Peyer's patch (tissue), 4 donors: ENCODE data around the gene RXFP1.

ENCODE experiments used
- CTCF ChIP-seq, 6 experiments: fragments of 450-650 bp in 4 of 6; fragments of 200-600 bp in 2 of 6; sonication (generic) in 1 of 6; IDR thresholded peaks; one replicate each; pipeline ENCODE4 v1.5.1; 2017 to 2019; ENCODE audit warnings: antibody characterized with exemption in 6 of 6, mild to moderate bottlenecking in 3 of 6, moderate library complexity in 1 of 6
- POLR2A ChIP-seq, 2 donors: fragments of 450-650 bp; IDR thresholded peaks; one replicate each; pipeline ENCODE4 v1.5.1; 2017; ENCODE audit warnings: antibody characterized with exemption in 2 of 2, mild to moderate bottlenecking in 2 of 2, moderate library complexity in 2 of 2

- TF ChIP-seq POLR2A (IDR thresholded peaks at IDR 0.05), result no peak
- no peak for TF ChIP-seq CTCF (IDR thresholded peaks at IDR 0.05)
Observed at GRCh38 chr4:158682066-158682465, 160.4 kb downstream of the RXFP1 start.
